Limb (tissue), 2 donors: ENCODE data around the gene EYS.

Experiments
- DNase-seq, 2 donors: peaks; one replicate each; pipeline ENCODE4 v3.0.0-alpha.2; 2016; ENCODE audit errors: extremely low spot score in 2 of 2

The EYS gene

DNA sequence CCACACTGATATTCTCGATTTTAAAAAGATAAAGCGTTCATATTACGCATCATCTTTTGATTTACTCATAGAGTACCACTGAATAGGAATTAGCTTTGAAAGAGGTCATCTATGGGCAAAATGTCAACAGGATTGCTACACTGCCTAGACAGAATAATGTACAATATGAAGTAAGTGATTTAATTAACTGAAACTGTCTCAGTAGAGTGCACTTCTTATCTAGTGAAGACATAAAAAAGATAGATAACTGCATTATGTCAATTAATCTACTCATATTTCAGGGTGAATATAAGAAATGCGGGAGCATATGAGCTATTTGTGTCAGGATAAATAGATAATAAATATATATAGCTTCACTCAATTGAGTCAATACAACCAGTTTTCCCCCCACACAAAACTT lies 723.9 kb downstream of the EYS start:
- no peak for DNase-seq

DNA sequence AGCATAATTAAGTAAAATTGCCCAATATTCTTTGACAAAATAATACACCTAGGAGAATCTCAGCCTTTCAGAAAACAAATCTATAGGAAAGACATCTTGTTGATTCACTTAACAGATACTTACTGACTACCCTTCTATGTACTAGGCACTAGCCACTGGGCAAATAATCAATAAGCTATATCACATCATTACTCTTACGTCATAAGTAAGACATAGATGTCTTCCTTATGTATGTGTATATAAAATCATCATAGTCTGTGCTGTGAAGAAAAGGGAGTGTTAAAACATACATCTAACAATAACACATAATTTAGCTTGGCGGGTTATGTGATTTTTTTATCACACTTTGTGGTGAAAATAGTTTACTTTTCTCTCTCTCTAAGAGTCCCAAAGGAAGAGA lies 733.9 kb downstream of the EYS start:
- no peak for DNase-seq

DNA sequence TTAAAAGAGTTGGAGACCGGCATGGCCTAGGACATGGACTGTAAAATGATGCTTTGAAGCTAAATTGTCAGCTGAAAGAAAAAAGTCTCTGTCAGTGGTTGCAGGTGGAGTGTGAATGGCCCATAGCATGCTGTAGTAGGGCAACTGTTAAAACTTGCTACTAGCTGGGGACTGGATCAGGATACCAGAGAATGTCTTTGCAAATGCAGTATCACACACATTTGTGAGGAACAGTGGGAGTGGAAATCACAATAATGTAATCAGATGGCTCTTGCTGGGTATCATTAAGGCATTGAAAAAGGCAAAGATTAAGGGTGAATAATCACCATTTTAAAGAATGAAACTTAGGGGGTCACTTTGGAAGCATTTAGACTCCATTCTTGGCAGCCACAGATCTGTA lies 737.9 kb downstream of the EYS start:
- no peak for DNase-seq

DNA sequence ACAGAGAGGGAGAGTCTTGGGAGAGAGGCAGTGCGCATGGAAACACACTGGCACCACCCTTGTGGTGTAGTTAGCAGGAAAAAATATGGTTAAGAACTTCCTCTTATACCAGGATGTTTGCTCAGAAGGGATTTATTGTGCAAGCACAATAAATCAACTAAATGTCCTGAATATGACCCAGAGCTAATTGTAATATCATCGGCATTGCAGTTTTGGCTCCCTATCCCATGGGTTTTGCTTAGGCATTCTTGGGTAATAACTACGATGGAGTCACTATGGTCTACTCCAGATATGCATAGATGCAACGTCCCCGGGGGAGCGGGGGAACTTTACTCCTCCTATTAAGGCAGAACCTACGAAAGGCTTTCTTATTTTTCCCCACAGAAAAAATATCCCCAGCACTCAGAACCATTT lies 751.6 kb downstream of the EYS start:
- DNase-seq: no peak

DNA sequence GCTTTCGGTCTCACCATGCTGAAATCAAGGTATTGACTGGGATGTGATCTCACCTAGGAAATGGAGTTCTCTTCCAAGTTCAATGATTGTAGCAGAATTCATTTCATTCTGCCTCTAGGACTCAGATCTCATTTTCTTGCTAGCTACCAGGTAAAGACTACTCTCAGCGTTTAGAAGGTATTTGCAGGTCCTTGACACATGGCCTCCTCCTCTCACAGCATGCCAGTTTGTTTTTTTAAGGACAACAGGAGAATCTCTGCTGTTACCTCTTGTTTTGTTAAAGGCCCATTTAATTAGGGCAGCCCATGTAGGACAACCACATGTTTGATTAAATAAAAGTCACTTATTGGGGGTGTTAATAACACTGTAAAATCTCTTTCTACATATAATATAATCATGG lies 757.8 kb downstream of the EYS start:
- DNase-seq: no peak

DNA sequence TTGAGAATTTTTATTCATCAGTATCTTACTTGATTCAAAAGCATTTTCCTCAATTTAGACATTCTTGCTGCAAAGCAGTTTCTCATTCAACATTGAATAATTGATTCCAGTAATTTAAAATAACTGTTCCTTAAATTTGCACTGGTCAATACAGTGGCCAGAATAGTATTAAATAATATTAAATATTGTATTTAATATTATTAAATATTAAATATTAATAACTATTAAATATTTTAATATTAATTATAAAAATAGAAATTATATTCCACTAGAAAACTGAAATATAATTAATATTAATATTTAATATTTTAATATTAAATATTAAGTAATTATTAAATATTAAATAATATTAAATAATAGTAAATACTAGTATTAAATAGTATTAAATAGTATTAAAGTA lies 758.8 kb downstream of the EYS start:
- no peak for DNase-seq

DNA sequence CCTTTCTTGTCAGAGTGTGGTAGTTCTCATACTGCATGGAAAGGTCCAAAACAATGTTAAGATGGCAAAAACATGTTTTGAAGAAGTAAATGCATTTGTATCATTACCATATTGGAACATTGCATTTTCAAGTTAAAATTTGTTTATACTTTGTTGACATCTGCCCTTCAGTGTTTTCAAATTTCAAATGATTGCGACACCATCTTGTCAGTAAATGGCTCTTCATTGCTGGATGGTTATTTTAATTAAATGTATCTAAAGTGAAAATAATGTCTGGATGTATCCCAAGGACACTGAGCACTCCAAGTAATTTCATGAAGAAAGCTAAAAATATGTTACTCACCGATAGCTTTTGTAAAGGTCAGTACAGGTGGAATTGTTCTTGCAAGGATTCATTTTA lies 761.6 kb downstream of the EYS start:
- DNase-seq: no peak

DNA sequence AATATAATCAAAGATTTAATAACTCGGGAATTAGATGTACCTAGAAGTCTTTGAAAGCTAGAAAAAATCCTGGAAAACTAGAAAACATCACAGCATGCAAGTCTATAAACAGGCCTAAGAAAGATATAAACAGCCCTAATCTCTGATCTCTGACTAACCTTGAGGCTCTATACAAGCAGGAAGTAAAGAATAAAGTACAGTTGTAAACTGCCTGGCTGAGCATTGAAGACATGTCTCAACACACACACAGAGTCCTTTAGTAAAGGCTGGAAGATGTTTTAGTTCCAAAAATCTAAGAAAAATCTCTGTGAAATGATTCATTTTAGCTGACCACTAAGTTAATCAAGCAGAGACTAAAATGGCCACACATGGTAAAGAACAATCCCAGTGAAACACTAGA lies 774.5 kb downstream of the EYS start:
- DNase-seq: no peak

DNA sequence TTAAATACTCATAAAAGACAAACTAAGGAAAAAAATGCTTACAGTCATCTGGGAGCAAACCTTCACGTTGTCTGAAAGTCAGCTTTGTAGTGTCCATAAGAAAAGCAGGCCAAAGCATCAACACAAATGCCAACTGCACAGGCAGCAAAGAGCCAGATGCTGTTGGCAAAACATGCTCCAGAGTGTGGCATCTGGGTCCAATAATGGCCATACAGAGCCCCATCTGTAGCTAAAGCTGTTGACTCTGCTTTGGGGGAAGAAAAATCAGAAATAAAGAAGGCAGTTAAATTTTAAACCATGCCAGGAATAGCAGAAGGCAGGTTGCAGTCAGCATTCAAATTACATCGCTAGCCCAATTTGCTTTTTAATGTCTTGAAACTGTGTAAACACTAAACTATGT lies 776.3 kb downstream of the EYS start:
- no peak for DNase-seq

DNA sequence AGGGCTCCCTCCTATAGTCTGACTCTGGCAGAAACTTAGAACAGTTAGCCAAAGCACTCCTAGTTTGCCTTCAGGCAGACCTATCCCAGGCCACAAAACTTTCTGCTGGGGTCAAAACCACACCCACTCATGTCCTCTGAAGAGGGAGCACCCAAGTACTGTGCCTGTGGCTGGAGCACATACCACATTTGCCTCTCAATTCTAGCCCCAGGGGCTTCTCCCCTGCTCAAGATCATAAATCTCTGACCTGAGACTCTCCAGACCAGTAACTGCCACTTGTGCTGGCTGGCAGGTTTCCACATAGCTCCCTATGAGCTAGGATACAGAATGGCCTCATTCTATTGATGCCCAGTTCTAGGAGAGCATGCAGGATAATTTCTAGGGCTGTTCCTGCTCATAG lies 781.0 kb downstream of the EYS start:
- DNase-seq: no peak

DNA sequence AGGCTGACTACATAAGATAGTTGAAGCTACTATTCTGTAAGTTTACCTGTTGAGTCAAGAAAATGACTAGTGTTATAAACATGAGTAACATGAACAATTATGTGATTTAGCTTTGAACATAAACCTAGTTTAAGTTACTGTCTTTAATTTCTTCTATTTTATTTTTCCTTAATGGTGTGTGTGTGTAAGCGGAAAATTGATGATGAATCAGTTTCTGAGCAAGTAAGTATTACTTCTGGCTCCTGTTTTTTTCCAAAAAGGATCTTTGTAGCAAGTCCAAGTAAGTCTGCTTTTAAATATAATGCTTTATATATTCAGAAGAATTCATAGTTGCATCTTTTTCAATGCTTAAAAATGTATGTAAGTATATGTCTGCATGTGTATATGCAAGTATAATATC lies 786.8 kb downstream of the EYS start:
- no peak for DNase-seq

DNA sequence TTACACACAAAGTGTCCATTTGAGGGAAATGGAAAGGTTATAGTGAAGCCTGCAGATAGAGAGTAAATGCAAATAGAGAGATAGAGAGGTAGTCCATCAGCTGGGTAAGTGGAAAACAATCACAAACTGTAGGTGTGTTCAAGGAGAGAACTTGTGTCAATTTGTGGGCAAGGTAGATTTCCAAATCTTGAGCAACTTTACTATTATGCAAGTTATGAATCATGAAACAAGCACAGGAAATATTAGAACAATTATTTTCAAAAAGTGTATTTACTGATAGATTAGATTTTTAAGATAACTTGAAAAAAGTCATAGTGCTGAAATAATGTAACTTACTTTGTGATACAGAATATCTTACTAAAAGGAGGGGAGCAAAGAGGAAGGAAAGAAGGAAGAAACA lies 792.9 kb downstream of the EYS start:
- no peak for DNase-seq

DNA sequence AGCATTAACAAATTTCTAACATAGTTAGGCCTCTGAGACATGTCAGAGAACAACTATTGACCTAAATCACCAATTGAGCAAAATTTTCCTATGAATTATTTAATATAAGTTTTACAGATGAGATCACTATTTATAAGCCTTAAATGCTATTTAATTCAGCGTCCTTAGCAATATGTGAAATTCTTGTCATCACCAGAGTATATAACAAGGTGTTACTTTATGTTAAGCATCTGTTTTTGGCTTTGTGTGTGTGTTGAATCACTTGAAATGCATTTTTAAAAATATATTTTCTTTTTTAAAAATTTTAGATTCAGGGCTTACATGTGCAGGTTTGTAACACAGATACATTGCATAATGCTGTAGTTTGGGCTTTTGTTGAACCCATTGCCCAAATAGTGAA lies 794.1 kb downstream of the EYS start:
- DNase-seq: no peak

DNA sequence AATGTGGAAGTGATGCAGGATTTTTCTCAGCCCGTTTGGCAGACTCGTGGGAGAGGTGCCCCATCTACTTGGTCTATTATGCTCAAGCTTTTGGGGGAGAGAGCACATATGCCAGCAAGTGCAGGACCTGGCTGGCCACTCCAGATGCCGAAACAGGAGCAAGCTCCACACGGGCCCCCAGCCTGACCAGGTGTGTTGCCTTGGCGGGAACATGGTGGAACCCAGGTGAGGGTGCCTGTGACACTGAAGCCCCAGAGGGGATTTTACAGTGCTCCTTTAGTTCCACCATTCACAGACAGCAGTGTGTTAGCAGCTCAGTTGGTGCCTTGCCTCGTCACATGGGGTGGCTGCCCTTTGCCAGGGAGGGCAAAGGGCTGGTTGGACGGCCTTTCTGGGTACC lies 798.9 kb downstream of the EYS start:
- no peak for DNase-seq

DNA sequence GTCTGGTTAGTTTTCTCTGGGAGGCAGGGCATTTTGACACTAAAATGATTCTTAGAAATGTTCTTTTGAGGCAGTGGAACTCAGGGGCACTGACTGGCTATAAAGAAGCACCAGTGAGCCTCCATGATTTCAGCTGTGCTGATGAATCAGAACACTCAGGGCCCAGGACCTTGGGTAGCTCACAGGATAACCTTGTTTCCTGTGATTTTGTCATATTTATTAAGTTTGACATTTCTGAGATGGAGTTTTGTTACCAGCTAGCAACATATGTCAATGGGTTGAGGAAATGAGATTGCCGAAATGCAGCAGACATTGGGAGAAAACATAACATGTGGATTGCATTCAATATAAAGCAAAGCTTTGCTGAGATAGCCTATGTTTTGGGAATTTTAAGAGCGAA lies 802.4 kb downstream of the EYS start:
- no peak for DNase-seq

DNA sequence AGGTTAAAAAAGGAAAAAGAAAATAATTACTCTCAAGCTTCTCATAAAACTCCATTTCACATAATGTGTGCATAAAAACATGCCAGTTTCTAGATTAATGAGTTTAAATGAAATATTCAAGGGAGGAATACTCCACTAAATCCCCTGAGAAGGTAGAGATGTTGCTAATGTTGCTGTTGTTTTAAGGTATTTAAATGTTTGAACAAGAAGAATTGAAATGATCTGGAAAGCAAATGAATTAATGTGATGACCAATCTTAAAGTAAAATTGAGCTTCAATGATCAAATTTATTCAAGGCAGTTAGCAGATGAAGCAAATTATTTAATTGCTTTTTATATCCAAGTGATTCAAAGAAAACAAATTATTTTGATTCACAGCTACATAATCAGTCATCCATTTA lies 804.4 kb downstream of the EYS start:
- DNase-seq: no peak

DNA sequence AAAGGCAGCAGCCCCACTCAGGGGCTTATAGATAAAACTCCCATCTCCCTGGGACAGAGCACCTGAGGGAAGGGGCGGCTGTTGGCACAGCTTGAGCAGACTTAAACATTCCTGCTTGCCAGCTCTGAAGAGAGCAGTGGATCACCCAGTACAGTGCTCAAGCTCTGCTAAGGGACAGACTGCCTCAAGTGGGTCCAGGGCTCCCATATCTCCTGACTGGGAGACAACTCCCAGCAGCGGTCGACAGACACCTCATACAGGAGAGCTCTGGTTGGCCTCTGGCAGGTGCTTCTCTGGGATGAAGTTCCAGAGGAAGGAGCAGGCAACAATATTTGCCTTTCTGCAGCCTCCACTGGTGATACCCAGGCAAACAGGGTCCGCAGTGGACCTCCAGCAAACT lies 810.1 kb downstream of the EYS start:
- no peak for DNase-seq

DNA sequence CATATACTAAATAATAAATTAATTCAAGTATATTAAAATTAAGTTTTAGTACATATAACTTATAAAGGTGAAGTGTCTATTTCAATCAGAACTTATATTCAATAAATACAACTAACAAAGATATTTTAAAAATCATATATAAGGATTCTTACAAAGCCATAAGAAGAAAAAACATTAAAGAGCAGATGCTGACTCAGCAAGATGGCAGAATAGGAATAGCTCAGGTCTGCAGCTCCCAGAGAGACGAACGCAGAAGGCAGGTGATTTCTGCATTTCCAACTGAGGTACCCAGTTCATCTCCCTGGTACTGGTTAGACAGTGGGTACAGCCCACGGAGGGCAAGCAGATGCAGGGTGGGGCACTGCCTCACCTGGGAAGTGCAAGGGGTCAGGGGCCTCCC lies 811.1 kb downstream of the EYS start:
- no peak for DNase-seq

DNA sequence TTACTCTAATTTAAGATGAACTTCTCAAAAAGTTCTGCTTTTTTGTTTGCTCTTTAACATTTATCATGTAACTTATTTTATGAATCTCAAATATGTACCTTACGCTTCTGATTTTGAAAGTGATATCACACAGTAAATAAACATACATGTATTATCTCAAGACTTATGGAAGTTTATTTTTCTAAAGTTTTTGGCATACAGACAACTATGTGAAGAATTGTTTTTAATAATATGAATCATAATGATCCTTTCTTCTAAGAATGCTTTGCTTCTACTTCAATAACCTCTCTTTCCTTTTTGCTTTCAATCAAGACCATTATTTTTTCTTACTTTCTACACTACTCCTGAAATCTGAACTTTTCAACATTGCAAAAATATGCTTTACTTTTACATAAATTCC lies 816.4 kb downstream of the EYS start:
- no peak for DNase-seq

DNA sequence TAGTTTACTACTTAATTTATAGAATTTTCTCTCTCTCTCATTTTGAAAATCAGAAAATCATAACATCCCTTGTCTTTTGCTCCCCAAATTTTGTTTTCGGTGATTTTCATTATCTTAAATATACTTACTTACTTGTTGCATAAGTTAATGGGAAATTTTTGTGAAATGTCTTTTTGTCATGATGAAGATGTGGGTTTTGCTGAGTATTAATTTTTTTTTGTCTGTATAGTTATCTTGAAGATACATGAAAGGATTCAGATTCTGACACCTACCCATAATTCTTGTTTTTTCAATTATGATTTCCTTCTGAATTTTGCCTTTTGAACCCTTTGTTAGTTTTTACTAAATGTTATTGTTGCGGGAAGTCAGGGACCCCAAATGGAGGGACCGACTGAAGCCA lies 817.9 kb downstream of the EYS start:
- DNase-seq: no peak

DNA sequence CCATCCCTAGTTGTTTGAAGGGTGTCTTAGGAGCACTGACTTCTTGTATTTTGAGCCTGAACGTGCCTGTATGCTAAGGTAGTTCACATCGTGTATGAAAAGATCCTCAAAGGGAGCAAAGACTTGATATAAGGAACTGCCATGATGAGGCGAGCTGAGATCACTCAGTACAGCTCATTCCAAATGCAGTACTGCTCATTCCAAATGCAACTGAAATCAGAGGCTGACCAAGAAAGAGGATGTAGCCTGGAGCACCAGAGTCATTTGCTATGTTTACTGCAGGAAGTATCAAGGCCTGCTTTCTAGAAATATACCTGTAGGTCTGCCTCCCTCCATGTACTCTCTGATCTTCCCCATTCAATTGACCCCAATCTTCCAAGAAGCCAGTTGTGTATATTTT lies 832.2 kb downstream of the EYS start:
- DNase-seq: no peak

DNA sequence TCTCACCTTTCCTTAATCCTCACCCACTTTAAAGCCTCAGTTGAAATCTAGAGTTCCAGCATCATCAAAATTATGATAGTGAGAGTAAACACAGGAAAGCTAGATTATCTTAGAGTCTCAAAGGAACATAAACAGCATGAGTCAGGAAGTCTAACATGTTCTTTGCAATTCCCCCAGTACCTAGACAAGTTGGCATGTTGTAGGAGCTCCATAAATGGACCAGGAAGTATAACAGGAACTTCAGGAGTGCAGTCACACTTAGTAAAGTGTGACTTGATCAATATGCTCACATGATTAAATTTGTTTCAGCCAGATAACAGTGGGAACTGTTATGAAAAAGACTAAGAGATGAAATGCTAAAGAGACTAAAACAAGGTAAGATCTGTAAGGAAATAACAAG lies 834.4 kb downstream of the EYS start:
- DNase-seq: no peak

DNA sequence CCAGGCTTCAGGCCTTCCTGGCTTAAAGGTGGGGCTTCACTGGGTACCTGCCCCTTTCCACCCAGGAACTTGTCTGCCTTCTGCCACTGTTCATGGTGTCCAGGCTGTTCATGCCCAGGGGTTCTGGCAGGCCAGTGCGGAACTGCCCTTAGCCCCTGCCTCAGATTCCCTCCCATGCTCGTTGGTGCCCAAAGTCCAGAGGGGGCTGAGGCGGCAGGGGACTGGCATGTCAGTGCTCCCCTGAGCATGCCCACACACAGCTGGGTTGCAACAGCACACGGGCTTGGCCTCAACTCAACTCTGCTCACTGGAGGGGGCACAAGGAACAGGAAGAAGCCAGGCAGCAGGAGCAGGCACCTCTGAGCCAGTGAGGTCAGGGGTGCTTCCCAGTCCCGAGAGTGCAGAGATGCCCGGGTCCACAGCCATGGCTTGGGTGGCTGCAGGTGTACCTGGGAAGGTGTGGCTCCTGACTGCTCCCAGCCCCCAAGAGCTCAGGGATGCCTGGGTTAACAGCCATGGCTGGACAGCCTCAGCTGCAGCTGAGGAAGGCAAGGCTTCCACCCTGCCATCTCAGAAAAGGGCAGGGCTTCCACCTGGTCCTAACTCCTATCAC lies 845.9 kb downstream of the EYS start:
- no peak for DNase-seq

DNA sequence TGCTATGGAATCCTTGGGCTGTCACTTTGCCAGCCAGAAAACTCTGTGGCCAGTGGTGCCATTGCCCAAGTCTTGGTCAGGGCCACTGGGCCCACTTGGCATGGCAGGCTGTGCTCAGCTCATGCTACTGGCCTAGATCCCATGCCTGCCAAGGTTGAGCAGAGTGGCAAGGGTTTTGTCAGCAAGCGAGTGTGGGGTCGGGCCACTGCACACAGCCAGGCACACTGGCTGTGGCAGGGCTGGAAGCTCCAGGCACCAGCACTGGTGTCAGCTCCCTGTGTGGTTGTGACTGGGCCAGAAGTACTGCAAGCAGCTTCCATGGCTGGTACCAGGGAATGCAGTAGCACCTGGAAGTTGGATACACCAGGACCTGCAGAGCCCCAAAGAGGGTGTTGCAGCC lies 846.8 kb downstream of the EYS start:
- DNase-seq: no peak
